ENCODE data around the gene ANKLE2. TPM values are rescaled to one million over a fixed set of nuclear protein-coding genes. Genes with fewer than 3 reads are reported as not detected.

ANKLE2 gene
- polyA plus RNA-seq, 2 of the 4 experiments (the other 2 are of a cell fraction): 70.7 to 103 TPM

GRCh38 chr12:132726386-132726785 is 35.2 kb downstream of the ANKLE2 start:
- no peak for ATAC-seq
- Histone ChIP-seq H3K4me3 (no peak overlapping the region), H3K27ac (no peak overlapping the region), H3K4me1 (no peaks in the 10 kb centered on the region), H3K4me2 (no peak overlapping the region), H3K9me3 (no peaks in the 10 kb centered on the region)
- WGBS (ENCODE audit: missing lambda C conversion rate): 96% methylated on average over 12 of the region's 12 CpGs
- CTCF ChIA-PET: no interaction called here
- FAIRE-seq: no peak
- POLR2A ChIA-PET: no interaction called here
- TF ChIP-seq TP53 (CRISPR knock-in tag; IDR thresholded peaks at IDR 0.05): no peak
- TF ChIP-seq ELK1 (IDR thresholded peaks at IDR 0.05; ENCODE audit: low read depth, low read length): no peak
- TF ChIP-seq HES2 (IDR thresholded peaks at IDR 0.05): no peak
- no peak for TF ChIP-seq E2F6 (IDR thresholded peaks at IDR 0.05; ENCODE audit: borderline replicate concordance, low read depth)
- TF ChIP-seq POLR2AphosphoS2 (conservative IDR thresholded peaks at IDR 0.05; ENCODE audit: low read length): no peak
- TF ChIP-seq ZNF302 (CRISPR knock-in tag; IDR thresholded peaks at IDR 0.05): no peak
- no peak for TF ChIP-seq EHF (CRISPR knock-in tag; IDR thresholded peaks at IDR 0.05)
- TF ChIP-seq ZSCAN20 (CRISPR knock-in tag; IDR thresholded peaks at IDR 0.05): no peak
- TF ChIP-seq HEYL (CRISPR knock-in tag; IDR thresholded peaks at IDR 0.05): no peak
- TF ChIP-seq JUNB (IDR thresholded peaks at IDR 0.05): no peak
- no peak for TF ChIP-seq NFE2L2 (conservative IDR thresholded peaks at IDR 0.05; ENCODE audit: low read length)
- DNase-seq (ENCODE audit: low read depth in 1 of 2, low spot score in 1 of 2): no peak

- Histone ChIP-seq H3K4me3 (no peak overlapping the region), H3K4me1 (no peaks in the 10 kb centered on the region), H3K27ac (no peak overlapping the region), H3K9me3 (no peaks in the 10 kb centered on the region), H3K4me2 (no peak overlapping the region)
- ChIA-PET POLR2A (no interaction called here), CTCF (interaction anchor here (1.3 kb wide), 1 partner anchor 16 kb away, joined by 3 read pairs; no protein-coding TSS in a partner anchor)
- no peak for TF ChIP-seq TP53 (CRISPR knock-in tag; IDR thresholded peaks at IDR 0.05)
- TF ChIP-seq RNF2 (IDR thresholded peaks at IDR 0.05; ENCODE audit: borderline replicate concordance, low read depth): no peak
- no peak for TF ChIP-seq CHD2 (IDR thresholded peaks at IDR 0.05; ENCODE audit: low read length, partially characterized antibody)
- TF ChIP-seq CEBPB (IDR thresholded peaks at IDR 0.05): no peak
- TF ChIP-seq E2F6 (IDR thresholded peaks at IDR 0.05; ENCODE audit: borderline replicate concordance, low read depth): no peak
- TF ChIP-seq CBX2 (IDR thresholded peaks at IDR 0.05; ENCODE audit: borderline replicate concordance, low read depth): no peak
- no peak for TF ChIP-seq PHF8 (IDR thresholded peaks at IDR 0.05; ENCODE audit: borderline replicate concordance, low read depth)
- TF ChIP-seq ZC3H11A (IDR thresholded peaks at IDR 0.05): no peak
- TF ChIP-seq PBX3 (IDR thresholded peaks at IDR 0.05): no peak
- no peak for TF ChIP-seq NPAS2 (CRISPR knock-in tag; IDR thresholded peaks at IDR 0.05; ENCODE audit: borderline replicate concordance)
- TF ChIP-seq EHMT2 (IDR thresholded peaks at IDR 0.05; ENCODE audit: low read depth): no peak
- FAIRE-seq (no peak), ATAC-seq (no peak; a peak in 1 of 6 replicates), DNase-seq (ENCODE audit: low read depth in 1 of 2, low spot score in 1 of 2) (no peak)
- 88% methylated on average over 28 of the region's 30 CpGs for WGBS (ENCODE audit: missing lambda C conversion rate)
Measured at GRCh38 chr12:132724506-132725241, 37.0 kb downstream of the ANKLE2 start.

Measured in A549 (cell line).